Activated CD4-positive, alpha-beta T cell treated with anti-CD3 and anti-CD28 coated beads for 24 hours (primary cell): ENCODE measurements around the gene TRIM47.

Experiments
- DNase-seq, 2 donors: peaks; one replicate each; pipeline ENCODE4 v3.0.0-alpha.2; 2020; ENCODE audit warnings: low read depth in 2 of 2

TRIM47 gene

GRCh38 chr17:75847614-75848522 lies 30.5 kb downstream of the TRIM47 start:
- no peak for DNase-seq

GRCh38 chr17:75846692-75847613 lies 31.4 kb downstream of the TRIM47 start:
- DNase-seq, result no peak

- no peak for DNase-seq
Observed at GRCh38 chr17:75845933-75846691, 32.3 kb downstream of the TRIM47 start.

- peak in 1 of 2 donors; percentile 54 for DNase-seq
Observed at GRCh38 chr17:75845058-75845711, 33.2 kb downstream of the TRIM47 start.

GRCh38 chr17:75844530-75845057 lies 33.8 kb downstream of the TRIM47 start:
- DNase-seq, result no peak

GRCh38 chr17:75843577-75844529 lies 34.5 kb downstream of the TRIM47 start, which contains the start of gene UNC13D:
TSS of gene UNC13D (minus strand) at chr17:75844404. CDS start at chr17:75844337, 67 bp downstream.
- no peak for DNase-seq

GRCh38 chr17:75842963-75843576 lies 35.3 kb downstream of the TRIM47 start:
- DNase-seq, result no peak

GRCh38 chr17:75842411-75842810 lies 36.0 kb downstream of the TRIM47 start:
- DNase-seq, result no peak

- no peak for DNase-seq
Observed at GRCh38 chr17:75840799-75841164, 37.6 kb downstream of the TRIM47 start.

GRCh38 chr17:75839942-75840798 lies 38.2 kb downstream of the TRIM47 start:
- no peak for DNase-seq

- DNase-seq, result no peak
Observed at GRCh38 chr17:75838410-75838809, 40.0 kb downstream of the TRIM47 start.

GRCh38 chr17:75837899-75838298 lies 40.5 kb downstream of the TRIM47 start:
- DNase-seq, result no peak

- DNase-seq, result no peak
Observed at GRCh38 chr17:75836605-75837004, 41.8 kb downstream of the TRIM47 start.

- DNase-seq, result no peak
Observed at GRCh38 chr17:75835654-75835987, 42.8 kb downstream of the TRIM47 start.

GRCh38 chr17:75834928-75835653 lies 43.3 kb downstream of the TRIM47 start:
- no peak for DNase-seq

- no peak for DNase-seq
Observed at GRCh38 chr17:75834279-75834920, 44.0 kb downstream of the TRIM47 start.
